Measurements from ENCODE around the gene C7orf33. TPM values are rescaled to one million over a fixed set of nuclear protein-coding genes. Genes with fewer than 3 reads are reported as not detected.

Gene C7orf33
- total RNA-seq, 1 experiment from 2014 or later = not detected

- TF ChIP-seq NFYB (CRISPR knock-in tag; conservative IDR thresholded peaks at IDR 0.05; ENCODE audit: low read depth) = no peak
- no peak for TF ChIP-seq TEAD4 (CRISPR knock-in tag; IDR thresholded peaks at IDR 0.05)
- TF ChIP-seq ATF3 (CRISPR knock-in tag; conservative IDR thresholded peaks at IDR 0.05) = no peak
- TF ChIP-seq ZNF121 (CRISPR knock-in tag; IDR thresholded peaks at IDR 0.05) = no peak
- TF ChIP-seq SMAD4 (CRISPR knock-in tag; IDR thresholded peaks at IDR 0.05) = no peak
- no peak for TF ChIP-seq EMX1 (CRISPR knock-in tag; IDR thresholded peaks at IDR 0.05)
- no peak for TF ChIP-seq ATF2 (CRISPR knock-in tag; IDR thresholded peaks at IDR 0.05; ENCODE audit: borderline replicate concordance, low read depth)
- TF ChIP-seq ZNF317 (CRISPR knock-in tag; IDR thresholded peaks at IDR 0.05; ENCODE audit: borderline replicate concordance, low read depth) = no peak
- TF ChIP-seq RORB (CRISPR knock-in tag; IDR thresholded peaks at IDR 0.05) = no peak
- TF ChIP-seq MAX (CRISPR knock-in tag; IDR thresholded peaks at IDR 0.05) = no peak
These were observed 72.1 kb downstream of the C7orf33 start (continued) for GRCh38 chr7:148662646-148663045.

GRCh38 chr7:148664324-148664723 lies 73.8 kb downstream of the C7orf33 start:
- Mint-ChIP-seq H3K4me1 (no peaks in the 10 kb centered on the region), H3K27me3 (ENCODE audit: low read depth) (no peaks in the 10 kb centered on the region), H3K4me3 (no peak overlapping the region), H3K27ac (no peak overlapping the region), H3K9me3 (peaks cover 4% of the 10 kb centered on the region), H3K36me3 (no peaks in the 10 kb centered on the region)
- DNase-seq (ENCODE audit: low spot score) (no peak), ATAC-seq (no peak)
- TF ChIP-seq ZNF232 (CRISPR knock-in tag; IDR thresholded peaks at IDR 0.05) (no peak), ZNF138 (CRISPR knock-in tag; conservative IDR thresholded peaks at IDR 0.05) (no peak)
- ChIA-PET POLR2A (no interaction called here), CTCF (no interaction called here)

GRCh38 chr7:148665221-148665620 lies 74.7 kb downstream of the C7orf33 start:
- Mint-ChIP-seq H3K4me1 (no peaks in the 10 kb centered on the region), H3K4me3 (no peak overlapping the region), H3K27ac (no peak overlapping the region), H3K9me3 (peaks cover 4% of the 10 kb centered on the region), H3K27me3 (ENCODE audit: low read depth) (no peaks in the 10 kb centered on the region), H3K36me3 (no peaks in the 10 kb centered on the region)
- ChIA-PET POLR2A (no interaction called here), CTCF (no interaction called here)
- DNase-seq (ENCODE audit: low spot score) (no peak), ATAC-seq (no peak)
- TF ChIP-seq FOXP4 (CRISPR knock-in tag; IDR thresholded peaks at IDR 0.05) (no peak), TEAD4 (CRISPR knock-in tag; IDR thresholded peaks at IDR 0.05) (no peak), ZMAT4 (CRISPR knock-in tag; IDR thresholded peaks at IDR 0.05) (no peak), KAT7 (CRISPR knock-in tag; IDR thresholded peaks at IDR 0.05; ENCODE audit: borderline replicate concordance) (no peak), USF1 (CRISPR knock-in tag; IDR thresholded peaks at IDR 0.05) (no peak), MXD4 (CRISPR knock-in tag; IDR thresholded peaks at IDR 0.05; ENCODE audit: borderline replicate concordance) (no peak), IRF2 (CRISPR knock-in tag; IDR thresholded peaks at IDR 0.05; ENCODE audit: borderline replicate concordance, low read depth) (no peak), ESRRA (CRISPR knock-in tag; IDR thresholded peaks at IDR 0.05; ENCODE audit: borderline replicate concordance) (no peak), SMAD4 (CRISPR knock-in tag; IDR thresholded peaks at IDR 0.05) (no peak), ATF2 (CRISPR knock-in tag; IDR thresholded peaks at IDR 0.05; ENCODE audit: borderline replicate concordance, low read depth) (no peak)

Other genes with a start within 250 kb of the C7orf33 start
- gene CUL1, start 108.1 kb downstream of the C7orf33 start, total RNA-seq (2021) = 50.5 to 54.1 TPM (median 53.3 TPM) in 3 replicates